ENCODE measurements around the gene ALK. TPM values are rescaled to one million over a fixed set of nuclear protein-coding genes. Genes with fewer than 3 reads are reported as not detected.

Gene ALK
- total and polyA plus RNA-seq, 2 donors (not counting 1 experiment from before 2014, with no cell fraction given), result not detected

DNA sequence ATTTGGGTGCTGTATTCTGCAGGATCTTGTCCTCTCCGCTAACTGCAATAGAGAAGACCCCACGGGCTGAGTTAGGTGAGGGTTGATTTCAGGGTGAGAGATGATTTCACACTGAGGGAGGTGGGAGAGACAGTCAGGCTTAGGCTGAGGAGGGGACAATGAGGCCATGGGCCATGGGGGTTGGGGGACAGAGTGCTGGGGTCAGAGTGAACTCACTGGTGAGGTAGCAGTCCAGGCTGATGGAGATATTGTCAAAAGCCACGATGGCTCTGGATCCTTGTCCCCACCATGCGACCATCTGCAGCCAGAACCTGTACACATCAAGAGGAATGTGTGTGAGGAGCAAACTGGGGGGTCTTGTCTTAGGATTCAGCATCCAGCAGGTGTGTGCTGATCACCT, 646.2 kb downstream of the ALK start:
- Mint-ChIP-seq H3K4me1 (no peaks in the 10 kb centered on the region), H3K4me3 (no peak overlapping the region), H3K9me3 (ENCODE audit: insufficient read depth) (no peaks in the 10 kb centered on the region), H3K27me3 (peaks cover 32% of the 10 kb centered on the region), H3K27ac (no peak overlapping the region)
- no peak overlapping the region for H3K27ac ChIP-seq (ENCODE audit: low read length in 2 of 2)
- no peak overlapping the region for H3K9ac ChIP-seq (ENCODE audit: low read length)
- no peaks in the 10 kb centered on the region for H3K79me2 ChIP-seq (ENCODE audit: control insufficient read depth, insufficient read depth, low read length)
- no peaks in the 10 kb centered on the region for H4K20me1 ChIP-seq (ENCODE audit: control insufficient read depth, insufficient read depth, low read length, poor library complexity, severe bottlenecking)
- H3K4me2 ChIP-seq (replicated peaks; ENCODE audit: low read depth, low read length, poor library complexity, severe bottlenecking), result no peak overlapping the region
- WGBS (ENCODE audit: insufficient coverage), result 85% methylated on average over 4 of the region's 4 CpGs
- ChIA-PET POLR2A (no interaction called here), CTCF (no interaction called here)
- H3K4me1 ChIP-seq (ENCODE audit: control insufficient read depth in 2 of 2, insufficient read depth in 2 of 2, low read length in 2 of 2), result no peaks in the 10 kb centered on the region
- H3K4me3 ChIP-seq (ENCODE audit: control extremely low read depth in 1 of 5, extremely low read depth in 1 of 5, insufficient read depth in 1 of 5, low read depth in 2 of 5, low read length in 4 of 5), result no peak overlapping the region
- H3K36me3 ChIP-seq (replicated peaks in 1 of 2; ENCODE audit: control extremely low read depth in 1 of 2, control insufficient read depth in 1 of 2, extremely low read depth in 1 of 2, insufficient read depth in 2 of 2, low read length in 1 of 2), result no peaks in the 10 kb centered on the region
- H2AFZ ChIP-seq (ENCODE audit: insufficient read depth, low read depth, low read length, poor library complexity, severe bottlenecking), result no peak overlapping the region
- no peaks in the 10 kb centered on the region for H3K9me3 ChIP-seq (ENCODE audit: control extremely low read depth in 1 of 3, control insufficient read depth in 2 of 3, insufficient read depth in 1 of 3, low read length in 2 of 3)
- TF ChIP-seq CTCF (IDR thresholded peaks at IDR 0.05), result no peak
- TF ChIP-seq EZH2 (IDR thresholded peaks at IDR 0.05; ENCODE audit: borderline replicate concordance, insufficient read depth, low read depth, low read length, poor library complexity, severe bottlenecking), result no peak
- intact Hi-C loops (cut with micrococcal nuclease), result no loop called here
- H3K27me3 ChIP-seq (replicated peaks in 1 of 4; ENCODE audit: control extremely low read depth in 1 of 4, control insufficient read depth in 3 of 4, insufficient read depth in 4 of 4, low read length in 3 of 4), result peaks cover 0 to 4% (median 0%) of the 10 kb centered on the region in 4 experiments
- DNase-seq (no peak), ATAC-seq (ENCODE audit: low read depth) (no peak)

GRCh38 chr2:29273685-29274611, 647.4 kb downstream of the ALK start:
- Histone ChIP-seq H3K27me3 (replicated peaks in 1 of 4; ENCODE audit: control extremely low read depth in 1 of 4, control insufficient read depth in 3 of 4, insufficient read depth in 4 of 4, low read length in 3 of 4) (peaks cover 0 to 4% (median 0%) of the 10 kb centered on the region in 4 experiments), H3K9me3 (ENCODE audit: control extremely low read depth in 1 of 3, control insufficient read depth in 2 of 3, insufficient read depth in 1 of 3, low read length in 2 of 3) (no peaks in the 10 kb centered on the region), H3K4me3 (ENCODE audit: control extremely low read depth in 1 of 5, extremely low read depth in 1 of 5, insufficient read depth in 1 of 5, low read depth in 2 of 5, low read length in 4 of 5) (no peak overlapping the region), H3K27ac (ENCODE audit: low read length in 2 of 2) (no peak overlapping the region), H3K79me2 (ENCODE audit: control insufficient read depth, insufficient read depth, low read length) (no peaks in the 10 kb centered on the region), H3K36me3 (replicated peaks in 1 of 2; ENCODE audit: control extremely low read depth in 1 of 2, control insufficient read depth in 1 of 2, extremely low read depth in 1 of 2, insufficient read depth in 2 of 2, low read length in 1 of 2) (no peaks in the 10 kb centered on the region), H3K4me1 (ENCODE audit: control insufficient read depth in 2 of 2, insufficient read depth in 2 of 2, low read length in 2 of 2) (no peaks in the 10 kb centered on the region), H3K4me2 (replicated peaks; ENCODE audit: low read depth, low read length, poor library complexity, severe bottlenecking) (no peak overlapping the region), H4K20me1 (ENCODE audit: control insufficient read depth, insufficient read depth, low read length, poor library complexity, severe bottlenecking) (no peaks in the 10 kb centered on the region), H2AFZ (ENCODE audit: insufficient read depth, low read depth, low read length, poor library complexity, severe bottlenecking) (no peak overlapping the region), H3K9ac (ENCODE audit: low read length) (no peak overlapping the region)
- H3K4me1 Mint-ChIP-seq, result no peaks in the 10 kb centered on the region
- TF ChIP-seq CTCF (IDR thresholded peaks at IDR 0.05), result no peak
- TF ChIP-seq EZH2 (IDR thresholded peaks at IDR 0.05; ENCODE audit: borderline replicate concordance, insufficient read depth, low read depth, low read length, poor library complexity, severe bottlenecking), result no peak
- no peak for DNase-seq
- H3K9me3 Mint-ChIP-seq (ENCODE audit: insufficient read depth), result no peaks in the 10 kb centered on the region
- POLR2A ChIA-PET, result no interaction called here
- H3K27me3 Mint-ChIP-seq, result peaks cover 32% of the 10 kb centered on the region
- 86% methylated on average over 5 of the region's 6 CpGs for WGBS (ENCODE audit: insufficient coverage)
- ATAC-seq (ENCODE audit: low read depth), result no peak
- no peak overlapping the region for H3K4me3 Mint-ChIP-seq
- no peak overlapping the region for H3K27ac Mint-ChIP-seq
- CTCF ChIA-PET, result no interaction called here
- intact Hi-C loops (cut with micrococcal nuclease), result no loop called here
